GM18507 (cell line): Measurements from ENCODE around the gene SLC18A3.

Experiments used
- DNase-seq: peaks from one replicate; pipeline ENCODE4 v3.0.0; 2011; ENCODE audit warnings: low read depth; ENCODE audit not compliant: insufficient read length; ENCODE audit errors: extremely low spot score
- FAIRE-seq: peaks from 2 replicates; lab custom pipeline; 2011; peaks lifted over from hg19 to GRCh38; lab: Jason Lieb, UNC

The SLC18A3 gene

GRCh38 chr10:49609283-49610113 lies 612 bp upstream of the SLC18A3 start:
- DNase-seq (no peak), FAIRE-seq (no peak)

GRCh38 chr10:49610458-49611165 lies 502 bp downstream of the SLC18A3 start:
- DNase-seq (no peak), FAIRE-seq (no peak)

- FAIRE-seq (no peak), DNase-seq (no peak)
Measured at GRCh38 chr10:49611166-49611815, 1.2 kb downstream of the SLC18A3 start.

GRCh38 chr10:49611816-49612512 lies 1.9 kb downstream of the SLC18A3 start:
- FAIRE-seq (no peak), DNase-seq (no peak)

- FAIRE-seq (no peak), DNase-seq (no peak)
Measured at GRCh38 chr10:49612513-49613164, 2.5 kb downstream of the SLC18A3 start.

GRCh38 chr10:49613165-49613881 lies 3.2 kb downstream of the SLC18A3 start:
- FAIRE-seq = no peak
- DNase-seq = no peak

GRCh38 chr10:49613882-49614241 lies 3.8 kb downstream of the SLC18A3 start, which contains the start of gene CHAT:
CHAT (plus strand) TSS chr10:49614037; CDS start chr10:49614190, 153 bp downstream.
- DNase-seq (no peak), FAIRE-seq (no peak)

GRCh38 chr10:49614242-49615198 lies 4.4 kb downstream of the SLC18A3 start:
- DNase-seq (no peak), FAIRE-seq (no peak)

GRCh38 chr10:49615213-49615612 lies 5.1 kb downstream of the SLC18A3 start:
- no peak for FAIRE-seq
- DNase-seq = no peak

- DNase-seq = no peak
- no peak for FAIRE-seq
Measured at GRCh38 chr10:49615721-49616120, 5.6 kb downstream of the SLC18A3 start.

- no peak for FAIRE-seq
- DNase-seq = no peak
Measured at GRCh38 chr10:49616421-49617101, 6.5 kb downstream of the SLC18A3 start.

- DNase-seq (no peak), FAIRE-seq (no peak)
Measured at GRCh38 chr10:49617121-49618020, 7.3 kb downstream of the SLC18A3 start.

GRCh38 chr10:49618821-49619220 lies 8.7 kb downstream of the SLC18A3 start:
- FAIRE-seq (no peak), DNase-seq (no peak)

- FAIRE-seq = no peak
Measured at GRCh38 chr10:49619613-49620012, 9.5 kb downstream of the SLC18A3 start.

GRCh38 chr10:49620286-49620810 lies 10.2 kb downstream of the SLC18A3 start:
- no peak for DNase-seq
- FAIRE-seq = no peak

More at GRCh38 chr10:49619613-49620012, 9.5 kb downstream of the SLC18A3 start:
- DNase-seq = no peak

- FAIRE-seq = no peak
- DNase-seq = no peak
Measured at GRCh38 chr10:49620841-49621378, 10.8 kb downstream of the SLC18A3 start.
